GM12875 (cell line): ENCODE measurements around the gene PLEKHA4.

ENCODE experiments used
- H3K4me3 ChIP-seq: one replicate; pipeline ENCODE4 v1.5.1; 2011; ENCODE audit warnings: low read depth, low read length, control low read depth
- TF ChIP-seq, protein P1 (sequence below): IDR thresholded peaks from 2 replicates; pipeline ENCODE4 v1.5.1; 2011; ENCODE audit warnings: low read depth, mild to moderate bottlenecking, control low read depth, inconsistent platforms, low read length, moderate library complexity, borderline replicate concordance; ENCODE audit not compliant: insufficient read depth

The PLEKHA4 gene

DNA sequence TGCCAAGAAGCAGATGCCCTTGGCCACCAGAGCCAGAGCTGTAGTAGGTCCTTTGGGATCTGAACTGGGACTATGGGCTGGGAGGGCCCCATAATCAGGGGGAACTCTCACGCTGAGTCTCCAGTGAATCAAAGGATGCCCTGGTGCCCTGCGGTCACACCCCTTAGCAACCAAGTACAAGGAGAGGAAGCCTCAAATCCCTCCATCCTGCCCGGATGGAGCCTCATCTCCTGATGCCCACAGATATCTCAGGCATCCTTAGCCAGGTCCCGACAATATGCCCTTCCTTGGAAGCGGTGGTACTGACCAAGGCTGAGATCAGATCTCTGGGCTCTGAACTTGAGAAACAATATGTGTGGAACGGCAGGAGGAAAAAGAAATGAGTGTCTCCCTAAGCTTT lies 1.7 kb downstream of the PLEKHA4 start:
- H3K4me3 ChIP-seq: no peak overlapping the region
- TF ChIP-seq, protein P1, sequence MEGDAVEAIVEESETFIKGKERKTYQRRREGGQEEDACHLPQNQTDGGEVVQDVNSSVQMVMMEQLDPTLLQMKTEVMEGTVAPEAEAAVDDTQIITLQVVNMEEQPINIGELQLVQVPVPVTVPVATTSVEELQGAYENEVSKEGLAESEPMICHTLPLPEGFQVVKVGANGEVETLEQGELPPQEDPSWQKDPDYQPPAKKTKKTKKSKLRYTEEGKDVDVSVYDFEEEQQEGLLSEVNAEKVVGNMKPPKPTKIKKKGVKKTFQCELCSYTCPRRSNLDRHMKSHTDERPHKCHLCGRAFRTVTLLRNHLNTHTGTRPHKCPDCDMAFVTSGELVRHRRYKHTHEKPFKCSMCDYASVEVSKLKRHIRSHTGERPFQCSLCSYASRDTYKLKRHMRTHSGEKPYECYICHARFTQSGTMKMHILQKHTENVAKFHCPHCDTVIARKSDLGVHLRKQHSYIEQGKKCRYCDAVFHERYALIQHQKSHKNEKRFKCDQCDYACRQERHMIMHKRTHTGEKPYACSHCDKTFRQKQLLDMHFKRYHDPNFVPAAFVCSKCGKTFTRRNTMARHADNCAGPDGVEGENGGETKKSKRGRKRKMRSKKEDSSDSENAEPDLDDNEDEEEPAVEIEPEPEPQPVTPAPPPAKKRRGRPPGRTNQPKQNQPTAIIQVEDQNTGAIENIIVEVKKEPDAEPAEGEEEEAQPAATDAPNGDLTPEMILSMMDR: no peak

- no peak overlapping the region for H3K4me3 ChIP-seq
- TF ChIP-seq, protein P1: no peak
Observed at GRCh38 chr19:48862827-48863226, 5.6 kb downstream of the PLEKHA4 start.

DNA sequence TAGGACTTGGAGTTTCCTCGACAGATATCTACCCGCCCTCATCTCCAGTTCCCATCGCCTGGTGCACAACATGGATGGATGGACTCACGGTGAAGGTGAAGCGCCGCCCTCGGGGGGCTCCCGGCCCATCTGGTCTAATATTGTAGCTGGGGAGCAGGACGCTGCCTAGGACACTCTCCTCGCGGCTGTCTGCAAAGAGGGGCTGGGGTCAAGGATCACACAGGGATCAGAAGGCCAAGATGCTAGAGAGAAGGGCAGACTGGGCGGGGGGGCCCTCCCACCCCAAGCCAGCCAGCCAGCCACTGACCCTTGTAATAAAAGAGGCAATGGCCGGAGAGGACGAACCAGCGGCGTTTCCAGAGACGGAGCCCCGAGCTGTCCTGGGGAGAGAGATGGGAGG lies 7.1 kb downstream of the PLEKHA4 start:
- TF ChIP-seq, protein P1: no peak
- no peak overlapping the region for H3K4me3 ChIP-seq

- H3K4me3 ChIP-seq: no peak overlapping the region
- TF ChIP-seq, protein P1: no peak
Observed at GRCh38 chr19:48859711-48860572, 8.5 kb downstream of the PLEKHA4 start.

- TF ChIP-seq, protein P1: no peak
- H3K4me3 ChIP-seq: no peak overlapping the region
Observed at GRCh38 chr19:48858984-48859710, 9.3 kb downstream of the PLEKHA4 start.

GRCh38 chr19:48856921-48857320 lies 11.5 kb downstream of the PLEKHA4 start:
- H3K4me3 ChIP-seq: no peak overlapping the region
- TF ChIP-seq, protein P1: no peak
